HG02852 (cell line): Measurements from ENCODE around the gene CADM1.

Source experiments
- ATAC-seq: cut with Tn5 transposase; IDR thresholded peaks from one replicate; pipeline ENCODE4 v1.9.1; 2021; ENCODE audit warnings: mild to moderate bottlenecking, moderate library complexity; ENCODE audit not compliant: unreplicated experiment

The CADM1 gene

GRCh38 chr11:115219376-115219775 lies 284.8 kb downstream of the CADM1 start:
- no peak for ATAC-seq

GRCh38 chr11:115217726-115218311 lies 286.4 kb downstream of the CADM1 start:
- no peak for ATAC-seq

- no peak for ATAC-seq
Observed at GRCh38 chr11:115215694-115216617, 288.3 kb downstream of the CADM1 start.

GRCh38 chr11:115214644-115215234 lies 289.5 kb downstream of the CADM1 start:
- ATAC-seq = no peak

- no peak for ATAC-seq
Observed at GRCh38 chr11:115213007-115213406, 291.2 kb downstream of the CADM1 start.

- no peak for ATAC-seq
Observed at GRCh38 chr11:115208808-115209259, 295.4 kb downstream of the CADM1 start.

- ATAC-seq = no peak
Observed at GRCh38 chr11:115207916-115208315, 296.3 kb downstream of the CADM1 start.

GRCh38 chr11:115207166-115207591 lies 297.0 kb downstream of the CADM1 start:
- no peak for ATAC-seq

- no peak for ATAC-seq
Observed at GRCh38 chr11:115206365-115207022, 297.7 kb downstream of the CADM1 start.

- no peak for ATAC-seq
Observed at GRCh38 chr11:115202900-115203552, 301.2 kb downstream of the CADM1 start.

GRCh38 chr11:115202074-115202473 lies 302.1 kb downstream of the CADM1 start:
- no peak for ATAC-seq

GRCh38 chr11:115201111-115201792 lies 303.0 kb downstream of the CADM1 start:
- no peak for ATAC-seq

- no peak for ATAC-seq
Observed at GRCh38 chr11:115199481-115200069, 304.6 kb downstream of the CADM1 start.

- ATAC-seq = no peak
Observed at GRCh38 chr11:115198321-115198741, 305.9 kb downstream of the CADM1 start.

GRCh38 chr11:115197433-115197832 lies 306.8 kb downstream of the CADM1 start:
- ATAC-seq = no peak

- ATAC-seq = no peak
Observed at GRCh38 chr11:115197031-115197430, 307.2 kb downstream of the CADM1 start.

GRCh38 chr11:115194802-115195110 lies 309.5 kb downstream of the CADM1 start:
- ATAC-seq = peak; percentile 58

GRCh38 chr11:115193914-115194801 lies 310.1 kb downstream of the CADM1 start:
- peak; percentile 92 for ATAC-seq

- ATAC-seq = no peak
Observed at GRCh38 chr11:115191761-115192160, 312.5 kb downstream of the CADM1 start.
